ENCODE data around the gene ZNF134. TPM values are rescaled to one million over a fixed set of nuclear protein-coding genes. Genes with fewer than 3 reads are reported as not detected.

ZNF134 gene
- total RNA-seq, 6 experiments from 2014 or later = 13.5 to 14.6 (median 14.3) TPM

- Mint-ChIP-seq H3K4me1 (ENCODE audit: low read depth) (no peaks in the 10 kb centered on the region), H3K27ac (no peak overlapping the region), H3K4me3 (no peak overlapping the region), H3K27me3 (ENCODE audit: insufficient read depth) (peaks cover 2% of the 10 kb centered on the region), H3K9me3 (peaks cover 76% of the 10 kb centered on the region), H3K36me3 (ENCODE audit: low read depth) (peaks cover 77% of the 10 kb centered on the region)
- no peak for DNase-seq
- TF ChIP-seq, protein P1, sequence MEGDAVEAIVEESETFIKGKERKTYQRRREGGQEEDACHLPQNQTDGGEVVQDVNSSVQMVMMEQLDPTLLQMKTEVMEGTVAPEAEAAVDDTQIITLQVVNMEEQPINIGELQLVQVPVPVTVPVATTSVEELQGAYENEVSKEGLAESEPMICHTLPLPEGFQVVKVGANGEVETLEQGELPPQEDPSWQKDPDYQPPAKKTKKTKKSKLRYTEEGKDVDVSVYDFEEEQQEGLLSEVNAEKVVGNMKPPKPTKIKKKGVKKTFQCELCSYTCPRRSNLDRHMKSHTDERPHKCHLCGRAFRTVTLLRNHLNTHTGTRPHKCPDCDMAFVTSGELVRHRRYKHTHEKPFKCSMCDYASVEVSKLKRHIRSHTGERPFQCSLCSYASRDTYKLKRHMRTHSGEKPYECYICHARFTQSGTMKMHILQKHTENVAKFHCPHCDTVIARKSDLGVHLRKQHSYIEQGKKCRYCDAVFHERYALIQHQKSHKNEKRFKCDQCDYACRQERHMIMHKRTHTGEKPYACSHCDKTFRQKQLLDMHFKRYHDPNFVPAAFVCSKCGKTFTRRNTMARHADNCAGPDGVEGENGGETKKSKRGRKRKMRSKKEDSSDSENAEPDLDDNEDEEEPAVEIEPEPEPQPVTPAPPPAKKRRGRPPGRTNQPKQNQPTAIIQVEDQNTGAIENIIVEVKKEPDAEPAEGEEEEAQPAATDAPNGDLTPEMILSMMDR (IDR thresholded peaks at IDR 0.05) = no peak
Observed at GRCh38 chr19:57623091-57623490, 9.0 kb downstream of the ZNF134 start.

GRCh38 chr19:57632987-57633831 is 19.2 kb downstream of the ZNF134 start, which contains the start of gene ZNF211:
TSS of gene ZNF211 (plus strand) at chr19:57633168. CDS start at chr19:57633347, 179 bp downstream.
- Mint-ChIP-seq H3K36me3 (ENCODE audit: low read depth) (peaks cover 72% of the 10 kb centered on the region), H3K27me3 (ENCODE audit: insufficient read depth) (no peaks in the 10 kb centered on the region), H3K4me3 (peak within 1 kb of the TSS; percentile 96), H3K4me1 (ENCODE audit: low read depth) (peaks cover 21% of the 10 kb centered on the region), H3K9me3 (peaks cover 32% of the 10 kb centered on the region), H3K27ac (peak within 1 kb of the TSS; percentile 75)
- peak; percentile 88 for DNase-seq
- TF ChIP-seq, protein P1 (IDR thresholded peaks at IDR 0.05) = no peak; the same call in 1 of the 2 replicates

DNA sequence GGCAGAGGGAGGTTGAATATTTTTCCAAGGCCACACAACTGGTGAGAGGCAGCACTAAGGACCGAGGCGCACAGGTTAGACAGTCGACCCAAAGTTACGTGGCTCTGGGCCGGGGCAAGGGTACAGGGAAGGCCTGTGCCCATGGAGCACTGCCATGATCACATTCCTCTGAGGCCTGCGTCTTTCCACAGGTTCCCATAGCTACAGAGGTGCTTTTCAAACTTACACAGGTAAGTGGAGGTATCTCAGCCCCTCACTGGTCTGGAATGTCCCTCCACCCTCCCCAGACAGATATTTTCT is 19.7 kb downstream of the ZNF134 start:
- H3K4me1 Mint-ChIP-seq (ENCODE audit: low read depth) = peaks cover 21% of the 10 kb centered on the region
- H3K27ac Mint-ChIP-seq = peak overlapping the region; percentile 75
- H3K4me3 Mint-ChIP-seq = peak overlapping the region; percentile 96
- H3K36me3 Mint-ChIP-seq (ENCODE audit: low read depth) = peaks cover 76% of the 10 kb centered on the region
- TF ChIP-seq, protein P1 (IDR thresholded peaks at IDR 0.05) = no peak
- H3K9me3 Mint-ChIP-seq = peaks cover 37% of the 10 kb centered on the region
- no peaks in the 10 kb centered on the region for H3K27me3 Mint-ChIP-seq (ENCODE audit: insufficient read depth)
- no peak for DNase-seq

- Mint-ChIP-seq H3K4me1 (ENCODE audit: low read depth) (peaks cover 21% of the 10 kb centered on the region), H3K27ac (no peak overlapping the region), H3K4me3 (no peak overlapping the region), H3K9me3 (peaks cover 65% of the 10 kb centered on the region), H3K27me3 (ENCODE audit: insufficient read depth) (no peaks in the 10 kb centered on the region), H3K36me3 (ENCODE audit: low read depth) (peaks cover 88% of the 10 kb centered on the region)
- no peak for DNase-seq
- TF ChIP-seq, protein P1 (IDR thresholded peaks at IDR 0.05) = no peak
Observed at GRCh38 chr19:57637379-57637778, 23.3 kb downstream of the ZNF134 start.

- Mint-ChIP-seq H3K27ac (no peak overlapping the region), H3K4me3 (no peak overlapping the region), H3K4me1 (ENCODE audit: low read depth) (no peaks in the 10 kb centered on the region), H3K36me3 (ENCODE audit: low read depth) (peaks cover 74% of the 10 kb centered on the region), H3K9me3 (peaks cover 57% of the 10 kb centered on the region), H3K27me3 (ENCODE audit: insufficient read depth) (no peaks in the 10 kb centered on the region)
- no peak for DNase-seq
- TF ChIP-seq, protein P1 (IDR thresholded peaks at IDR 0.05) = no peak
Observed at GRCh38 chr19:57641715-57642234, 27.7 kb downstream of the ZNF134 start.
